ENCODE results near the gene NT5M.
"Not testable (repeated sequence)": the region's sequence is repeated elsewhere in the genome, so short reads cannot be mapped to it uniquely, and the experiment has no call there.

The NT5M gene

DNA sequence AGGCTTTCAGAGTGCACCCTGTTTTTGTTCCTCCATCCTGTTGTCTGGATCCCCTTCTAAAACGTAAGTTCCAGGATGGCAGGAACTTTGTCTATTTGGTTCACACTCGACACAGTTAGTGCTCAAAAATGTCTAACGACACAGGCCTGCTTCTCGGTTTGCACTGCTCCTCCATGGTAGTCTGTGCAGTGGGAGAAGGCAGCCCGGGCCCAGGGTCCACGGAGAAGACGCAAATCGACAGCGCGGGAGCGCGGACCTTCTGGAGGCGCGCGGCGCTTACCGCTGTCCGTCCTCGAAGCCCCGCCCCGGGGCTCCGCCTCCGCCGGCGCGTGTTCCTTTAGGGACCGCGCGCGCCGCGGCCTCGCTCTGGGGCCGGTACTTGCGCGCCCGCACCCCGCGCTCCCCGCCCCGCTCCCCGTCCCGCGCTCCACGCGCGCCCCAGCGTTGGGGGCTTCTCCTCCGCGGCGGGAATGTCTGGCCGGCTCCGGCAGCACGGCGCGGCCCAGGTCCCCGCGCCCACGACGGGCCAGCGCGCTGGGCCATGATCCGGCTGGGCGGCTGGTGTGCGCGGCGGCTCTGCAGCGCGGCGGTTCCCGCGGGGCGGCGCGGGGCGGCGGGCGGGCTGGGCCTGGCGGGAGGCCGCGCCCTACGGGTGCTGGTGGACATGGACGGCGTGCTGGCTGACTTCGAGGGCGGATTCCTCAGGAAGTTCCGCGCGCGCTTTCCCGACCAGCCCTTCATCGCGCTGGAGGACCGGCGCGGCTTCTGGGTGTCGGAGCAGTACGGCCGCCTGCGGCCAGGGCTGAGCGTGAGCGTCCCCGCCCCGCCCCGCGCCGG is at the start of gene NT5M:
Gene NT5M, plus strand, starts transcription at position 364 of the 837 bp plus-strand sequence. Its CDS starts 178 bp downstream, at position 542.
- peak in 1 of 2 donors; percentile 57 for DNase-seq (ENCODE audit: extremely low read depth in 1 of 2, low read depth in 1 of 2)

DNA sequence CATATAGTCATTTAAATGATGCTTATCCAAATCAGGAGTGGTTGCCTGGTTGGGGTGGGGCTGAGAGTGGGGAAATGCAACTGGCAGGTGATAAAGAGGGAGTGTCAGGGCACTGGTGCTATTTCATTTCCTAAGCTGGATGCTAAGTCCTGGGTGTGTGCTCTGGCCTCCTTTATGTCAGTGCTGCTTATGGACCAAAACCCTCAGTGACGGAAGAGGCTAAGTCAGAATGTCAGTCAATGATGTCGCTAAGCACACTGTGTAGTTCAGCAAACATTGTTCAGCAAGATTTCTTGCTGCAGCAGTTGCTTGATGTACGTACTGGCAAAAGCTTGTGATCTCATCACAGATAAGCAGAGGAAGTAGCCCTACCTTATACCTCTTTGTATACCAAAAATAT is 49.8 kb upstream of the NT5M start:
- DNase-seq (ENCODE audit: extremely low read depth in 1 of 2, low read depth in 1 of 2), result no peak

DNA sequence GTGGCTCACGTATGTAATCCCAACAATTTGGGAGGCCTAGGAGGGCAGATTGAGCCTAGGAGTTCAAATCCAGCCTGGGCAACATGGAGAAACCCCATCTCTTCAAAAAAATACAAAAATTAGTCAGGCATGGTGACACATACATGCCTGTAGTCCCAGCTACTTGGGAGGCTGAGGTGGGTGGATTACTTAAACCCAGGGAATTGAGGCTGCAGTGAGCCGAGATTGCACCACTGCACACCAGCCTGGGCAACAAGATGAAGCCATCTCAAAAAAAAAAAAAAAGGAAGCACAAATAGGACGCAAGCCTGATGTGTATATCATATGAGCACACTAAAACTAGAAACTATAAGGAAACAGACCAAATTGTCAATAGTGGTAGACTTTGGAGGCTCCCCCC is 49.1 kb upstream of the NT5M start:
- no peak for DNase-seq (ENCODE audit: extremely low read depth in 1 of 2, low read depth in 1 of 2)

DNA sequence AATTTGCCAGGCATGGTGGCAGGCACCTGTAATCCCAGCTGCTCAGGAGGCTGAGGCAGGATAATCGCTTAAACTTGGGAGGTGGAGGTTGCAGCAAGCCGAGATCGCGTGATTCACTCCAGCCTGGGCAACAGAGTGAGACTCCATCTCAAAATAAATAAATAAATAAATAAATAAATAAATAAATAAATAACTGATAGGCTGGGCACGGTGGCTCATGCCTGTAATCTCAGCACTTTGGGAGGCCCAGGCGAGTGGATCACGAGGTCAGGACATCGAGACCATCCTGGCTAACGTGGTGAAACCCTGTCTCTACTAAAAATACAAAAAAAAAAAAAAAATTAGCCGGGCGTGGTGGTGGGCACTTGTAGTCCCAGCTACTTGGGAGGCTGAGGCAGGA is 47.5 kb upstream of the NT5M start:
- DNase-seq (ENCODE audit: extremely low read depth in 1 of 2, low read depth in 1 of 2), result not testable (repeated sequence)

DNA sequence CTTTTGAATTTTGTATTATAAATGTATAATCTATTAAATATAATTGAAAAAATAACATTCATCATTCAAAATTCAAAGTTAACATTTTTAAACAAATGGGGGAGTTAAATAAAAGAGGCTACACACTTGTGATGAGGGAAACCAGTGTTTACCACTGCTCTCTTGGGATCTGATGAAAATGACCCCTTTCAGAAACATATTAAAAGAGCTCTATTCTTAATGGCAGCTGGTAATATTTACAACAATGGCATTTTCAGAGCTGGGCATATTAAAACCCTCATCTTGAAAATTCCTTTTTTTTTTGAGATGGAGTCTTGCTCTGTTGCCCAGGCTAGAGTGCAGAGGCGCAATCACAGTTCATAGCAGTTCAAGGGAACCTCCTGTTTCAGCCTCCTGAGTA is 46.9 kb upstream of the NT5M start:
- DNase-seq (ENCODE audit: extremely low read depth in 1 of 2, low read depth in 1 of 2), result no peak

DNA sequence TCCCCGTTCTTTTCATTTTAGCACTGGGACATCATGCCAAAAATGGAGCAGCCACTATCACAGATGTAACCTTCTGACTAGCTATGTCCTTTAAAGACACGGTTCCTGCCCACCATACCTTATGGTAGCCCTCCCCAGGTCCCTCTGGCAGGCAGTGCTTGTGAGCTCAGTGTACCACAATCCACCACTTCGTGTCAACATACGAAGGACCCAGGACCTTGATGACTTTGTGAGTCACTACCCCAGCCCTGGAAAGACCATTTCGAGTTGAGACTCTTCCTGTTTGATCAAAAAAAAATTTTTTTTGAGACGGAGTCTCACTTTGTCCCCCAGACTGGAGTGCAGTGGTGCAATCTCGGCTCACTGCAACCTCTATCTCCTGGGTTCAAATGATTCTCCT is 45.2 kb upstream of the NT5M start:
- DNase-seq (ENCODE audit: extremely low read depth in 1 of 2, low read depth in 1 of 2), result no peak

DNA sequence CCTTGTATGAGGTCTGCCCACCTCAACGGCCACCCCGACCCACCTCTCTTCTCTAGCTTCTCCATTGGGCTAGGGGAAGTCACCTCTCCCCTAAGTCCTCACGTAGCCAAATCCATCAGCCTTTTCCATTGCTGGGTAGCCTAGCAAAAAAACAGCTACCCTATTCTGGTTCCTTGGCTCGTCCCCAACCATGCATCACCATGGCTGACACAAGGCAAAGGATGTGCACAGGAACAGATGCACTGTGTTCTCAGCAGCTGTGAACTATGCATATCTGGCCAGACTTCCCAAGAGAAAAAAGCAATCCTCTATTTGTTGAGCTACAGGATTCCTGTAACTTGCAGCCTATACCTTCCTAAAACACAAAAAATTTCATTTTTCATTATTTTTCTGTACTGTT is 44.2 kb upstream of the NT5M start:
- DNase-seq (ENCODE audit: extremely low read depth in 1 of 2, low read depth in 1 of 2), result no peak

DNA sequence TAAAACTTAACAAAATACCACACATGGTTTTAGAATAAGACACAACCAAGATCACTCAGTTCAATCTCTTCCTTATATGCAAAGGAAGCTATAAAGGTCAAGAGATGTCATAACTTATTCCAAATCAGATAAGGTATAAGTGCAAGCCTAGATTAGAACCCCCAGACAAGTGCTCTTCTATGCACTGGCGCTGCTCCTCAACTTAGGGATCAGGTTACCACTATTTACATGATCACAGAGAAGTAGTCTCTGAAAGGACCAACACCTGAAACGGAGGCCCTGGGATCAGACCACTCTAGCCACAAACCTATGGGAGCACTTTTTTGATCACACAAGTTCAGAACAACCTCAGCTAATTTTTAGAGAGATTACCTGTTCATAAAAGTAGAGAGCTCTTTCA is 38.7 kb upstream of the NT5M start:
- no peak for DNase-seq (ENCODE audit: extremely low read depth in 1 of 2, low read depth in 1 of 2)

DNA sequence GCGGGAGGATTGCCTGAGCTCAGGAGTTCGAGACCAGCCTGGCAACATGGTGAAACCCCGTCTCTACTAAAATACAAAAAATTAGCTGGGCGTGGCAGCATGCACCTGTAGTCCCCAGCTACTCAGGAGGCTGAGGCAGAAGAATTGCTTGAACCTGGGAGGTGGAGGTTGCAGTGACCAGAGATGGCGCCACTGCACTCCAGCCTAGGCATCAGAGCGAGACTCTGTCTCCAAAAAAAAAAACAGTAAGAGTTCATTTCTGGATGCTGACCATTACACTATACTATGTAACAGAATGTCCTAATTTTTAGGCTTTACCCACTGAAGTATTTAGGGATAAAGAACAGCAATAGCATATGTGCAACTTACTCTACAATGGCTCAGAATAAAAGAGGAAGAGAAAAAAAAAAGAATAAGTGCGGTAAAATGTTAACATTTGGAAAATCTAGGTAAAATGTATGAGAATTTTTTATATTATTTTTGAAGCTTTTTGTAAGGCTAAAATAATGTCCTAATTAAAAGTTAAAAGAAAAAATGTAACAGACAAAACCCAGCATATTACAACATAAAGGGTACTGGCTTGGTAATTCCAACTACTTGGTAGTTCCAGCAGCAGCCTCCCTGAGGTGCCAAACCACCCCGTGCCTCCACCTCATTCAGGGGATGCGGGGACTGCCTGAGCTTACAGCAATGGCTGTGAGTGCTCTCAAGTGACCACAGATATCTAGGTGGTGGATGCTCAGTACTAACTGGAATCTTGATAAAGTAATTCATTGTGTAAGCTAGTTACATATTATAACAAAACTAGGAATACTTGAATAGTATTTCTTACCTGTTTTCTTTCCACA is 33.0 kb upstream of the NT5M start:
- DNase-seq (ENCODE audit: extremely low read depth in 1 of 2, low read depth in 1 of 2), result no peak

DNA sequence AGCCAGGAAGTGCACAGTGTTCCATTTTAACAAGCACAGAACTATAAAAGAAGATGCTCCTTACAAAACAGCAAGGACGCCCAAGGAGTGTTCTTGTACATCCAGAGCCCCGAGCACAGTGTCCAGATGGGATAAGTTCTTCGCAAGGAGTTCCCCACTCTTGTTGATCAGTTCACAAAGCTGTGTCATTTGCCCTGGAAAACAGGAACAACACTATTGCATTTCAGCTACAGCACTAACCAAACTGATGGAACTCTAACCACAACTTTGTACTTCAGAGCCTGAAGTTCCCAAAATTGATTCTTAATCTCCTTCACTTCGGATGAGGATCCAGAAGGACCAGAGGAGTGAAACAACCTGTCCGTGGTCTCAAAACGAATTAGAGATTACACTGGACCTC is 27.2 kb upstream of the NT5M start:
- DNase-seq (ENCODE audit: extremely low read depth in 1 of 2, low read depth in 1 of 2), result no peak

DNA sequence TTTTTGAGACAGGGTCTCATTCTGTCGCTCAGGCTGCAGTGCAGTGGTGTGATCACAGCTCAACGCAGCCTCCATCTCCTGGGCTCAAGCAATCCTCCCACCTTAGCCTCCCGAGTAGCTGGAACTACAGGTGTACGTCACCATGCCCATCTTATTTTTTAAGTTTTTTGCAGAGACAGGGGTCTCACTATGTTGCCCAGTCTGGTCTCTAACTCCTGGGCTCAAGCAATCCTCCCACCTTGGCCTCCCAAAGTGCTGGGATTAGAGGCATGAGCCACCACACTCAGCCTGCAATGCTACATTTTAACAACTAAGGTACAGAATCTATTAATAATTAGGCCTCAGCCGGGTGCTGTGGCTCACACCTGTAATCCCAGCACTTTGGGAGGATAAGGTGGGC is 25.7 kb upstream of the NT5M start:
- DNase-seq (ENCODE audit: extremely low read depth in 1 of 2, low read depth in 1 of 2), result not testable (repeated sequence)

DNA sequence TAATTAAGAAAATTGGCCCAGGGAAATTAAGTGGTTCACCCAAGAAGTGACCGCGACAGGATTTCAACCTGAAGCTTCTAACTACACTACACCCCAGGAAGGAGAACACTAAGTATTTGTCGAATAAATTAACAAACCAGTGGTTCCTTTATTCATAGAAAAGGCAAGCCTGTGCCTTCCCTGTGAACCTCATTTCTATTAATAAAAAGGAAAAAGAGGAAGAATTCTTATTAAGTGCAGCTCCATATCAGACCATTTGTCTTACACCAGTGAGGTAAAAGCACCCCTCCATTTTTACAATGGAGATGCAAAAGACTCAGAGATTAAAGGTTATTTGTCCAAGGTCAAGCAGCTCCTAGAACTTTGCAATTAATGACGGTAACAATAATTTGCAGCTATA is 23.9 kb upstream of the NT5M start:
- no peak for DNase-seq (ENCODE audit: extremely low read depth in 1 of 2, low read depth in 1 of 2)

DNA sequence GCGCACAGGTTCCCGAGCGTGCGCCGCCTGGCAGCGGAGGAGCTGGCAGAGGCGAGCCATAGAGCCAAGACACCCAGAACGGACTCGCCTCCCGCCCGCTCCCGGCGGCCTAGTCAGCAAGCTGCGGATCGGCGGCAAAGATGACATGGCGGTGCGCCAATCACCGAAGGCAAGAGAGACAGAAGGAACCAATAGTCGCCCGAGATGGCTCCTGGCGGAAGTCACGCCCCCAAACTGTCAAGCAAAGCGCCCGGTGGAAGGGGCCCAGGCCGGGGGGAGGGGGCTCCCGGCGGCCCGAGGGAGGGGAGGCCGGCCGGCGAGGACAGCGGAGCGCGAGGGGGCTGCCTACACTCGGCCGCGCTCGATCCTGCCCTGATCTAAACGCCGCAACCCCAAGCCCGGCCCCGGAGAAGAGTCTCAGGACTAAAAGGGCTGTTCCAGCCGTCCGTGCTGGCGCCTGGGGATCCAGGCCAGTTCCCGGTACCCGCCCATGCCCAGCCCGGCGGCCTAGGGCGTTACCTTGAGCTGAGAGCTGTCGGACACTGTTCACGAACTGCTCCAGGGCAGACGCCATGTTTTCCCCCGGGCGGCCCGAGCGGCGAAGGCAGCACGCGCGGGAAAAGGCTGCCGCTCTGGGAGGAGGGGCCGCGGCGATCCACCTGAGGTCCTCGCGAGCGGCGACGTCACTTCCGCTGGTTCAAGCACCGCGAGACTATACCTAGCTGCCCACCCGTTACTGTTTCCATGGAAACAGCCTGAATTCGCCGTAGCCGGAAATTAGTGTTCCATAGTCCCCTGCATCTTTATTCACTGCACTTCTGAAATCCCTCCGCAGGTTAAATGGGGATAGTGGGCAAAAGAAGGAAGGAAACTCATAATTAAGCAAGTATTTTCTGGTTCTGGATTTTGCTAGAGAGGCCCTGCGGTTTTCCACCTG is 22.3 kb upstream of the NT5M start, which contains the start of gene COPS3:
Gene COPS3, minus strand, starts transcription at position 634 of the 937 bp plus-strand sequence. Its CDS starts 60 bp downstream, at position 574.
- peak; percentile 92 to 94 for DNase-seq (ENCODE audit: extremely low read depth in 1 of 2, low read depth in 1 of 2)

DNA sequence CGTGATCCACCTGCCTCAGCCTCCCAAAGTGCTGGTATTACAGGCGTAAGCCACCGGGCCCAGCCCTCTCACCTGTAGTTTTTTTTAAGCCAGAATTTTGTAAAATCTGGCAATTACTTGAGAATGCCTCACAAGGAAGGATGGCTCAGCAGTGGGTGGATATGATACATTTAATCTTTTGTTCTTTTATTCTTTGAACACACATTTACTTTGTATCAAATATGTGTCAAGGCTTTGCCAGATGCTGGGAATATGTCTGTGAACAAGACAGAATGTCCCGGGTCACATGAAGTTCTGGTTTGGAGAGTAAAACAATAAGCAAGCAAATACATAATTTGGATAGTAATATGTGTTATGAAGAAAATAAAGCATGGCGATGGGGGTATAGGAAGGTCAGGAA is 17.2 kb upstream of the NT5M start:
- DNase-seq (ENCODE audit: extremely low read depth in 1 of 2, low read depth in 1 of 2), result no peak

DNA sequence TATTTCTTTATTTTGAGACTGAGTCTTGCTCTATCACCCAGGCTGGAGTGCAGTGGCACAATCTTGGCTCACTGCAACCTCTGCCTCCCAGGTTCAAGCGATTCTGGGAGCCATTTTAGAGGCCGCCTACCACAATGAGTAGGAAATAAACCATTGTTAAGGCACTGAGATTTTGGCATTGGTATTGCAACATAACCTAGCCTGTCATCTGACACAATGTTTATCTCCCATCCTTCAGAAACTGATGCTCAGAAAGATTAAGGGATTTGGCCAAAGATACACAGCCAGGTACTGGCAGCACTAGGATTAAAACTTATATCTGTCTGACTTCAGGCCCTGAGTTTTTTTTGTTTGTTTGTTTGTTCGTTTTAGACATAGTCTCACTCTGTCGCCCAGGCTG is 14.1 kb upstream of the NT5M start:
- no peak for DNase-seq (ENCODE audit: extremely low read depth in 1 of 2, low read depth in 1 of 2)

DNA sequence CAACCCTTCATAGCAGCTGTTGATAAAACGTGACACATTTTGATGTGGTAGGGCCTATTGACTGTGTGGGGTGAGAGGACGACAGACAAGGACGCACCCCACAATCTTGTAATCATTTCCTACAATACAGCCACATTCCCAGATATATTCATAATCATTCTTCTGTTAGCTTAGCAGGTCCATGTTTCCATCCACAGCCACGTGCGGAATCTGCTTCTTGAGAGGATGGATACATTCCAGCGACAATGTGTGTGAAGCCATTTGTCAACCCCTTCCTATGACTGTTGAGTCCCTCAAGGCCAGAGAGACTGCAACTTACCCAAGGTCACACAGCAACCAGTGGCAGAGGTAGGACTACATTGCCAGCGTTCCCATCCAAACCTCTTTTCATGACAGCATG is 13.5 kb upstream of the NT5M start:
- no peak for DNase-seq (ENCODE audit: extremely low read depth in 1 of 2, low read depth in 1 of 2)

DNA sequence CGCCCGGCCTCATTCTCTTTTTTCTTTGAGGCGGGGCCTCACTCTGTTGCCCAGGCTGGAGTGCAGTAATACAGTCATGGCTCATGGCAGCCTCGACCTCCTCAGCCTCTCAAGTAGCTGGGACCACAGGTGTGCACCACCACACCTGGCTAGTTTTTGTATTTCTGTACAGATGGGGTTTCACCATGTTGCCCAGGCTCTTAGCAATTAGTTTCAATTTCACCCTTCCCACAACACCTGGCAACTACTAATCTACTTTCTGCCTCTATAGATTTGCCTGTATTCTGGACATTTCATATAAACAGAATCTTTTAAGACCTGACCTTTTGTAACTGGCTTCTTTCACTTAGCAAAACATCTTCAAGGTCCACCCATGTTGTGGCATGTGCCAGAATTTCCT is 8.0 kb upstream of the NT5M start:
- DNase-seq (ENCODE audit: extremely low read depth in 1 of 2, low read depth in 1 of 2), result no peak

DNA sequence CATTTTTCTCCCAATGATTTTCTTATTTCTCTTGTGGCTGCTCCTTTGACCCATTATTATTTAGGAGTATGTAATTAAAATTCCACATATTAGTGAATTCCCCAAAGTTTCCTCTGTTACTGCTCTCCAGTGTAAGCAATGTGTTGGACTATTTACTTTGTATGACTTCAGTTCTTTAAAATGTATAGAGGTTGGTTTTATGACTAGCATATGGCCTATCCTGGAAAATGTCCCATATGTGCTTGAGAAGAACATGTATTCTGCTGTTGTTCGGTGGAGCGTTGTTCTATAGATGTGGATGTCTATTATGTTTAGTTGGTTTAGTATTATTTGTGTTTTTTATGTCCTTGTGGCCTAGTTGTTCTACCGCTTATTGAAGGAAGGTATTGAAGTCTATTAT is 6.0 kb upstream of the NT5M start:
- no peak for DNase-seq (ENCODE audit: extremely low read depth in 1 of 2, low read depth in 1 of 2)

DNA sequence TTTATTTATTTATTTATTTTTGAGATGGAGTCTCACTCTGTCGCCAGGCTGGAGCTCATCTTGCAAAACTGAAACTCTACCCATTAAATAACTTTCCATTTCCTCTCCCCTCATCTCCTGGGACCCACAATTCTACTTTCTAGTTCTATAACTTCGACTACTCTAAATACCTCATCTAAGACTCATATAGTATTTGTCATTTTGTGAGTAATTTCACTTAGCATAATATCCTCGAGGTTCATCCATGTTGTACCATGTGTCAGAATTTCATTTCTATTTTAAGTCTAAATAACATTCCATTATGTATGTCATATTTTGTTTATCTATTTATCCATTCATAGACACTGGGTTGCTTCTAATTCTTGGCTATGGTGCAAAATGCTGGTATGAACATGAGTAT is 5.1 kb upstream of the NT5M start:
- DNase-seq (ENCODE audit: extremely low read depth in 1 of 2, low read depth in 1 of 2), result no peak

DNA sequence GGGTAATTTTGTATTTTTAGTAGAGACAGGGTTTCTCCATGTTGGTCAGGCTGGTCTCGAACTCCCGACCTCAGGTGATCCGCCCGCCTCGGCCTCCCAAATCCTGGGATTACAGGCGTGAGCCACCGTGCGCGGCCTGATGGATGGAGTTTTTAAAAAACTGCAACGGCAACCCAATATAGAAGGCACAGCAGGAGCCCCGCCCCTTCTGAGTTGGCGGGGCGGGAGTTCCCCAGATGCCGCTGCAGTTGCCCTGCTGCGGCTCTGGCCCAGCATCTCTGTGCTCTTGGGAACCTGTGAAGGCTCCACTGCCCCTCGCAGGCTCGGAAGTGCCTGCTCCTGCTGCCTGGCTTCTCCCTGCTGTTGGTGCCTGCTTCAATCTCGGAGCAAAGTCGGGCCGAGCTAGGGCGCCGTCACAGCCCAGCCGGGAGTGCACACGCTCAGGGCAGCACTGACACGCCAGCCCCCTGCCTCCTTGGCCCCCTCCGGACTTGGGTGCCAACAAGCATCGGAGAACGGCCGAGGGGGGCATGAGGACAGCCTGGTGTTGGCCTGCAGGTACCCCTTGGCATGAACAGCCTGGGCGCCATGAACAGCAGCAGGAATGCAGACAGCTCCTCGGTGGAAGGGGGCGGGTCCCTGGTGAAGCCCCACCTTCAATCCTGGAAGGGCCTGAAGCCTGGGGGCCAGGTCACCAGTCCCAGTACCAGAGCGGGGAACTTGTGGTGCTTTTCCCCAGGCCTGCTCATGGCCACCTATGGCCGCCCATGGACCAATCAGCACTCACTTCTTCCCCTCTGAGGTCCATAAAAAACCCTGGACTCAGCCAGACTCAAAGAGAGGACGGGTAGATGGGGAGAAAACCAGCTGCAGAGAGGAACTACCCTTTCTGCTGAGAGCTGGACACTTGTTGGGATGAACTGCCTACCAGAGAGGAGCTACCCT is 2.3 kb upstream of the NT5M start:
- peak in 1 of 2 donors; percentile 28 for DNase-seq (ENCODE audit: extremely low read depth in 1 of 2, low read depth in 1 of 2)

Data from activated CD8-positive, alpha-beta memory T cell treated with anti-CD3 and anti-CD28 coated beads for 1 hour (primary cell).